IMR-90 (cell line): ENCODE data around the gene ZNF264. TPM values are rescaled to one million over a fixed set of nuclear protein-coding genes. Genes with fewer than 3 reads are reported as not detected.

Source experiments
- ATAC-seq: fragments of 200-7000 bp; cut with Tn5 transposase; 2 replicates; pipeline ENCODE4 v1.9.1; 2020; ENCODE audit warnings: low read depth, mild to moderate bottlenecking, moderate library complexity
- BruUV-seq: library from RNA; stranded (reverse); fragments of 400-500 nt; replicated peaks from 2 replicates; lab custom pipeline; 2021; lab: Mats Ljungman, UMichigan
- CTCF ChIA-PET: fragments of 300-600 bp; formaldehyde crosslinking; extraction: SDS; loops from one replicate; lab custom pipeline; 2021; ENCODE audit warnings: antibody characterized with exemption; lab: Yijun Ruan, JAX
- POLR2A ChIA-PET: fragments of 300-600 bp; sonication (Branson Sonifier 250); formaldehyde crosslinking; loops from one replicate; lab custom pipeline; 2022; ENCODE audit warnings: antibody characterized with exemption; ENCODE audit not compliant: unreplicated experiment; lab: Charles Lee
- DNase-seq: peaks from one replicate; pipeline ENCODE4 v3.0.0; 2013
- H2AFZ ChIP-seq: replicated peaks from 2 replicates; pipeline ENCODE3; 2013; ENCODE audit warnings: low read length, mild to moderate bottlenecking; ENCODE audit not compliant: poor library complexity
- H2AK5ac ChIP-seq: 2 replicates; pipeline ENCODE4 v1.6.1; 2013; ENCODE audit warnings: low read depth, low read length, inconsistent platforms
- H2AK9ac ChIP-seq: replicated peaks from 2 replicates; pipeline ENCODE3; 2013; ENCODE audit warnings: mild to moderate bottlenecking, low read depth, low read length, moderate library complexity; ENCODE audit not compliant: poor library complexity
- H2BK120ac ChIP-seq: 2 replicates; pipeline ENCODE4 v1.6.1; 2013; ENCODE audit warnings: low read depth, low read length, inconsistent platforms
- H2BK15ac ChIP-seq: 3 replicates; pipeline ENCODE4 v1.6.1; 2013; ENCODE audit warnings: low read depth, low read length, inconsistent platforms
- H2BK20ac ChIP-seq: 2 replicates; pipeline ENCODE4 v1.6.1; 2013; ENCODE audit warnings: low read depth, mild to moderate bottlenecking, inconsistent platforms, low read length, moderate library complexity
- H2BK5ac ChIP-seq: 2 replicates; pipeline ENCODE4 v1.6.1; 2013; ENCODE audit warnings: mild to moderate bottlenecking, low read depth, low read length, inconsistent platforms; ENCODE audit not compliant: poor library complexity, severe bottlenecking
- H3K14ac ChIP-seq: replicated peaks from 2 replicates; pipeline ENCODE4 v1.6.1; 2013; ENCODE audit warnings: low read depth, low read length, inconsistent platforms
- H3K18ac ChIP-seq: 2 replicates; pipeline ENCODE4 v1.6.1; 2013; ENCODE audit warnings: low read depth, low read length, control low read depth
- H3K23ac ChIP-seq: 2 replicates; pipeline ENCODE4 v1.6.1; 2013; ENCODE audit warnings: low read depth, low read length, inconsistent platforms
- H3K27ac ChIP-seq: 2 replicates; pipeline ENCODE4 v1.5.1; 2013; ENCODE audit warnings: mild to moderate bottlenecking, control low read depth, low read length; ENCODE audit not compliant: insufficient read depth
- H3K27me3 ChIP-seq: 2 replicates; pipeline ENCODE4 v1.6.1; 2013; ENCODE audit warnings: low read length; ENCODE audit not compliant: control insufficient read depth, insufficient read depth
- H3K36me3 ChIP-seq: 2 replicates; pipeline ENCODE4 v1.6.1; 2013; ENCODE audit warnings: low read length, mixed read lengths; ENCODE audit not compliant: control insufficient read depth, insufficient read depth
- H3K4ac ChIP-seq: 2 replicates; pipeline ENCODE4 v1.6.1; 2013; ENCODE audit warnings: low read depth, low read length, inconsistent platforms
- H3K4me1 ChIP-seq: 2 replicates; pipeline ENCODE4 v1.6.1; 2013; ENCODE audit warnings: low read length, mixed read lengths; ENCODE audit not compliant: control insufficient read depth, insufficient read depth
- H3K4me2 ChIP-seq: 2 replicates; pipeline ENCODE4 v1.6.1; 2013; ENCODE audit warnings: low read depth, mild to moderate bottlenecking, control low read depth, low read length, moderate library complexity
- H3K4me3 ChIP-seq: 2 replicates; pipeline ENCODE4 v1.5.1; 2013; ENCODE audit warnings: low read depth, mild to moderate bottlenecking, control low read depth, low read length, moderate library complexity; ENCODE audit not compliant: insufficient read depth
- H3K56ac ChIP-seq: 2 replicates; pipeline ENCODE4 v1.6.1; 2013; ENCODE audit warnings: low read length, inconsistent platforms; ENCODE audit not compliant: insufficient read depth; ENCODE audit errors: extremely low read depth
- H3K79me1 ChIP-seq, 2 experiments: 2 replicates each; pipeline ENCODE4 v1.6.1; 2013; ENCODE audit warnings: low read length in 2 of 2, inconsistent platforms in 1 of 2, low read depth in 1 of 2
- H3K9ac ChIP-seq: 2 replicates; pipeline ENCODE4 v1.6.1; 2013; ENCODE audit warnings: low read depth, low read length, control low read depth
- H3K9me1 ChIP-seq: 2 replicates; pipeline ENCODE4 v1.6.1; 2013; ENCODE audit warnings: low read length, inconsistent platforms; ENCODE audit not compliant: insufficient read depth
- H3K9me3 ChIP-seq: 2 replicates; pipeline ENCODE4 v1.6.1; 2013; ENCODE audit warnings: low read length; ENCODE audit not compliant: control insufficient read depth, insufficient read depth
- H4K20me1 ChIP-seq: 2 replicates; pipeline ENCODE4 v1.6.1; 2013; ENCODE audit warnings: low read length, inconsistent platforms; ENCODE audit not compliant: insufficient read depth
- H4K5ac ChIP-seq: 2 replicates; pipeline ENCODE4 v1.6.1; 2013; ENCODE audit warnings: mild to moderate bottlenecking, low read depth, low read length, control low read depth
- H4K8ac ChIP-seq, 2 experiments: 2 replicates each; pipeline ENCODE4 v1.6.1; 2013; ENCODE audit warnings: low read depth in 2 of 2, low read length in 2 of 2, control low read depth in 1 of 2, inconsistent platforms in 1 of 2
- H4K91ac ChIP-seq: 2 replicates; pipeline ENCODE4 v1.6.1; 2013; ENCODE audit warnings: low read depth, low read length, inconsistent platforms; ENCODE audit not compliant: insufficient read depth
- RCOR1 ChIP-seq: IDR thresholded peaks from 2 replicates; pipeline ENCODE4 v1.6.1; 2012; ENCODE audit warnings: mild to moderate bottlenecking, low read length, improper control_type of control experiment; ENCODE audit not compliant: insufficient replicate concordance
- WGBS, 2 experiments: methylation state at CpG; one replicate each; pipeline versions ENCODE4 v1.1.5 to v1.1.7; 2013; ENCODE audit warnings: missing lambda C conversion rate in 2 of 2; ENCODE audit not compliant: insufficient read length in 1 of 2; ENCODE audit errors: extremely low coverage in 2 of 2; 5-methylcytosine and 5-hydroxymethylcytosine counted together
- dilution Hi-C: fragments of 300-500 bp; cut with HindIII; formaldehyde crosslinking; loops from one replicate; pipeline ENCODE4 v1.14.3; 2018; ENCODE audit warnings: low sequenced_read_pairs; ENCODE audit not compliant: unreplicated experiment
- in situ Hi-C: fragments of 300-500 bp; cut with MboI; formaldehyde crosslinking; loops from 3 replicates; pipeline ENCODE4 v1.14.3; 2019; ENCODE audit warnings: low sequenced_read_pairs, inconsistent platforms, mixed read lengths
- intact Hi-C: fragments of 100-400 bp; cut with micrococcal nuclease; formaldehyde crosslinking; loops from 2 replicates; pipeline ENCODE4 v1.10.0; 2022
- polyA plus RNA-seq, 3 experiments: library from polyadenylated mRNA; depleted of rRNA; stranded (reverse); fragments of >200 nt; gene quantifications; 2 replicates each; pipeline ENCODE4 v1.2.3, GENCODE V29; 2012; ENCODE audit warnings: low replicate concordance in 1 of 3
- total RNA-seq: library from RNA; depleted of rRNA; stranded (reverse); fragments of >200 nt; gene quantifications from 2 replicates; pipeline ENCODE4 v1.2.3, GENCODE V29; 2012

Gene ZNF264
- total and polyA plus RNA-seq, 2 of the 4 experiments (the other 2 are of a cell fraction): 3.5 to 31.9 TPM

DNA sequence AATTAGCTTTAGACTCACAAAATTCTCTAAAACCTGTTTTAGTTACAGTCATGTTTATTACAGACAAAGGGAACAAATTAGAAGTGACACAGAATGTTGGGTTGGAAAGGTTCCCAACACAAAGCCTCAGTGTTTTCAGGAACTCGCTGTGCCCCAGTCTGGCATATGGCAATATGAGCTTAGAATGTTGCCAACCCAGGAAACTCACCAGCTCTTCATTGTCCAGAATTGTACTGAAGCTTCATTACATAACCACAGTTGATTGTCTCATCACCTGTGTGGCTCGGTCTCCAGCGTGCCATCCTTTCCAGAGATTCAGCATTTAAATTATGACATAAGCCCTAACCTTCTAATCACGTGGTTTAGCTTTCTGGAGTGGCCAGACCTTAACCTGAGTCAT, 19.1 kb downstream of the ZNF264 start:
- dilution Hi-C loops (no loop called here), in situ Hi-C loops (no loop called here), intact Hi-C loops (no loop called here)
- CTCF ChIA-PET: no interaction called here
- Histone ChIP-seq H3K27ac (no peak overlapping the region), H3K79me1 (peaks cover 48 to 54% of the 10 kb centered on the region in 2 experiments), H3K4me1 (0 out of 2 replicates have a peak, but pooled peaks cover 2% of the 10 kb centered on the region), H3K9ac (no peak overlapping the region), H4K91ac (no peak overlapping the region), H2AK9ac (no peak overlapping the region), H3K36me3 (peaks cover 58% of the 10 kb centered on the region), H3K4ac (no peak overlapping the region), H2BK15ac (no peak overlapping the region), H2BK20ac (no peak overlapping the region), H3K56ac (no peak overlapping the region; the same call in 1 of the 2 replicates), H3K14ac (no peak overlapping the region), H2BK120ac (no peak overlapping the region), H4K8ac (no peak overlapping the region), H2AFZ (no peak overlapping the region), H4K5ac (no peak overlapping the region), H3K4me2 (no peak overlapping the region), H3K23ac (no peak overlapping the region), H3K18ac (no peak overlapping the region), H2BK5ac (no peak overlapping the region), H3K9me3 (peaks cover 9% of the 10 kb centered on the region), H4K20me1 (peaks cover 13% of the 10 kb centered on the region), H3K9me1 (peaks cover 3% of the 10 kb centered on the region; the same call in 1 of the 2 replicates), H3K4me3 (no peak overlapping the region), H2AK5ac (no peak overlapping the region), H3K27me3 (no peaks in the 10 kb centered on the region)
- POLR2A ChIA-PET: no interaction called here
- DNase-seq: no peak
- BruUV-seq: no TSS peak
- no peak for ATAC-seq
- WGBS, 2 experiments: 80% methylated on average over 3 of the region's 4 CpGs; no CpG with 5 or more reads in 1 of the 2 experiments
- no peak for TF ChIP-seq RCOR1
